Fibroblast of skin of left quadriceps (primary cell): ENCODE results near the gene SAMD11.
"Not testable (repeated sequence)": the region's sequence is repeated elsewhere in the genome, so short reads cannot be mapped to it uniquely, and the experiment has no call there.

Experiments used
- DNase-seq, 2 experiments: peaks; one replicate each; pipeline ENCODE4 v3.0.0-alpha.2; 2013; ENCODE audit warnings: low read depth in 2 of 2

Gene SAMD11

DNA sequence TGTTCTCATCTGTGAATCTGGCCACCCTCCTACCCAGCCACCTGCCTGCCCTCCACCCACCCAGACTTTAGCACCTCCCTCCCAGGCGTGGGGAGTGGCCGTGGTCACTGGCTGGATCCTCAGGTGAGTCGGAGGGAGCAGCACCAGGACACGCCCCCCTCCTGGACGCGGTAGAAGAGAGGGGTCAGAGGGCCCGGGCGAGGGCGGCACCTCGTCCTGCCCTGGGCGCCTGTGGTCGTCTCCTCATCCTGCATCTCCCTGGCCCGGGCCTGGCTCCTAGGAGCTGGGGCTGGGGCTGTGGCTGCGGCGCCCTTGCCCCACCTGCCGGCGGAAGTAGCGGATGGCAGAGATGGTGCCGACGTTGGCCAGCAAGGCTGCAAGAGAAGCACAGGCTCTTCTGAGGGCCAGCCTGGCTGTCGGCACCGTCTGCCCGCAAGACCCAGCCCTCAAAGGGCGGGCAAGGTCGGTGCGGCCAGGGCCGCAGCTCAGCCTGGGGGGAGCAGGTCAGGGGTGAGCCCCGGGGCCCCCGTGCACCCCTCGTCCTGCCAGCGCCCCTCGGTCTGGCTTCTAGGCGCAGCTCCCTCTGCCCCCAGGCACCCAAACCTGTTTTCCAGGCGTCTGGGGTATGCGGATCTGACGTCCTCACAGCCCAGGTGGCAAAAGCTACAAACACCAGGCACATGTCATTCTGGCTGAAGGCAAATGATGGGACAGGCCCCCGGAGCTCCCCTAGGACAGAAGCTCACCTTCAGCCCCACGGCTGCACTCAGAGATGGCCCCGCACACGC is 52.4 kb downstream of the SAMD11 start:
- no peak for DNase-seq

- DNase-seq, result not testable (repeated sequence)
Observed at GRCh38 chr1:976791-977190, 53.1 kb downstream of the SAMD11 start.

DNA sequence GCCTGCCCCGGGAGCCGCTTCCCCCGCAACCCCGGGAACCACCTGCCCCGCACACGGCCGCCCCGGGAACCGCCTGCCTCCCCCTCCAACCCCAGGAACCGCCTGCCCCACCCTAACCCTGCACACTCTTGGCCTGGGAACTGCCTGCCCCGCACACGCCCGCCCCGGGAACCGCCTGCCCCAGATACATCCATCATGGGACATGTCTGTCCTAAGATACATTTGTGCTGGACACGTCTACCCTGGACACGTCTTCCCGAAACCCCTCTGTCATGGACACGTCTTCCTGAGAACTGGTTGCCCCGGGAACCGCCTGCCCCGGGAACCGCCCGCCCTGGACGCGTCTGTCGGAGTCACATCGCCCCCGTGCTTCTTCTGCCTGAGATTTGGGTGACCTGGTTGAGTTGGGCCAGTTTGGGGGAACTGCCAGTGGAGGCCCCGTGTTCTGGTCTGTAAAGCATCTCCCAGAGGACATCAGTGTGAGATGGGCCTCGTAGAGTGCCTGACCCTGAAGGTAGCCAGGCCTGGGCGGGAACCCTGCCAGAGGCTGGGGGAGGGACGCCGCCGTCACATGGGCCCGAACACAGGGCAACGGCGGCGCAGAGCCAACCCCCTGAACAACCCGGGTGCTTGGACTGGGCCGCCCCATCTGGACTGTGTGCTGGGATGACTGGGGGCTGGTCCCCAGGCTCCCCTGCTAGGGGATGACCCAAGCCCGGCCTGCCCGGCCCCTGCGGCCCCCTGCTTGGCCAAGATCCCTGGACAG is 54.5 kb downstream of the SAMD11 start:
- DNase-seq, result no peak

DNA sequence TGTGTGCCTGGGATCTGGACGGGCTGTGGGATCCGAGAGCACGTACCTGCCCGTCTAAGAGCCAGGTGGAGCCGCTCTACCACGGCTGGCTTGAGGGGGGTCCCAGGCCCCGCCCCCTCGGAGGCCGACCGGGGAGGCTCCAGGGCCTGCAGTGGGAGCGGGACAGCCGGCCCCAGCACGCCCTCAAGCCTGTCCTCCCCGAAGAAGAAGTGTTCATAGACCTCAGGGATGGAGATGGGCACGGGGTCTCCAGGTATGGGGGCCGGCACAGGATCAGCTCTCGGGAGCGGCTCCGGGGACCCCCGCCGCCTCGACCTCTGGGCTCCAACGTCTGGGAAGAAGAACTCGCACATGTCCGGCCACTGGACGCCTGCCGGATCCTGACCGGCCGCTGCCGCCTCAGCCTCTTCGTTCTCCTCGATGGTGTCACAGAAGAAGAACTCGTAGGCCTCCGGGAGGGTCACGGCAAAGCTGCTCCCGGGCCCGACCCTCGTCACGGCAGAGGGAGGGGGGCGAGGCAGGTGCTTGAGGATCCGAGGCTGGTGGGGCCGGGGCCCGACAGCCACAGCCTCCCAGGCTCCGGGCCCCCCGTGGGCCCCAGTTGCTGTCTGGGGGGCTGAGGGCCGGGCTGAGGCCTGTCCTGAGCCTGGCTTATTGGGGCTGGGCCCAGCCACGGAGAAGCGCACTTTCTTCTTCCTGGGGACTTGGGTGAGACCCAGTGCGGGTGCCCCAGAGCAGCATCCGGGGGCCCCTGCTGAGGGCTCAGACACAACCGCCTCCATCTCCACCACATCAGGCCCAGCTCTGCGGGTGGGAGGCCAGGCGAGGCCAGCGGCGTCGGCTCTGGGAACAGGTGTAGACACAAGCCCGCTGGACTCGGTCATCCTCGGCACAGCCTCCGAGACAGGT is 55.4 kb downstream of the SAMD11 start:
- DNase-seq, result no peak

DNA sequence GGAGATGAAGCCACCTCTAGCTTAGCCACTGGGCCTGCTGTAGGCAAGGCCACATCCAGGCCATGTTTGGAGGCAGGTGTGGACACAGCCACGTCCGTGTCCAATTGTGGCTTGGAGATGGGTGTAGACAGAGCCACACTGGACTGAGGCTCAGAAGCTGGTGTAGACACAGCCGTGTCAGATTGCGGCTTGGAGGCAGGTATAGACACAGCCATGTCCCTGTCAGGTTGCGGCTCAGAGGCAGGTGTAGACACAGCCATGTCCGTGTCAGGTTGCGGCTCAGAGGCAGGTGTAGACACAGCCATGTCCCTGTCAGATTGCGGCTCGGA is 56.0 kb downstream of the SAMD11 start:
- no peak for DNase-seq

DNA sequence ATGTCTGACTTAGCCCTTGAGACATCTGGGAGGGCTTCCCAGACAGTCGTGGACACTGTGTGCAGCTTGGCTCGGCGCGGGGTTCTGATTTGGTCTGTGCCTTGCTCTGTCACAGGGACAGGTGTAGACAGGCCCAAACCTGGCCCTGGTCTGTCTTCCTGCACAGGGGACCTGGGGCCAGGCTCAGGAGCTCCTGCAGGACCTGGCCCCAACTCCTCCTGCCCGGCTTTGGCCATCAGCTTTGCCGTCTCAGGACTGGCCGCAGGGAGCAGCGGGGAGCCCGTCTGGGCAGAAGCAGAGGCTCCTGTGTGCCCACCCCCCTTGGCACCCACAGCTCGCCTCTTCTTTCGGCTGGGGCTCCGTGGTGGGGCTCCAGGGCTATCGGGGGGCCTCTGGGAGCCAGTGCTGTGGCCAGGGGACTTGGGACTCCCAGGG is 56.4 kb downstream of the SAMD11 start:
- no peak for DNase-seq

- no peak for DNase-seq
Observed at GRCh38 chr1:980602-981395, 57.1 kb downstream of the SAMD11 start.

DNA sequence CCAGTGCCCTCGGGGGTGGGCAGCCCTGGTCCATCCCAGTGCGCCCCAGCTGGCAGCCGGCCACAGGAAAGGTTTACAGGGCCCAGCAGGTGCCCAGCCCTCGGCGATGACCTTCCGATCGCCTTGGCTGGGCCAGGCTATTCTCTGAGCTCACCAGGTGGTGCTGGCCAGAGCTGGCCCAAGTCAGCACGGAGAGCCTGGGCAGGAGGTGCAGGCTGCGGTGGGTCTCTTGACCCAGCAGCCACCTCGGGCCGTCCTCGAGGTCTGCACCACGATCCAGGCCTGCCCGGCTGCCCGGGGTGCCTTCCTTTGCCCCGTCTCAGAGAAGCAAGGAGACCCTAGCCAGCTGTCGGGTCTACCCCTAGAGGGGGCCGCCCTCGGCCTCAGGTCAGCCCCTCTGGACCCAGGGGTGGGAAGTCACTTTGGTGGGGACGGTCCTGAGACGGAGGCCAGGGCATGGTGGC is 57.8 kb downstream of the SAMD11 start:
- DNase-seq, result no peak

DNA sequence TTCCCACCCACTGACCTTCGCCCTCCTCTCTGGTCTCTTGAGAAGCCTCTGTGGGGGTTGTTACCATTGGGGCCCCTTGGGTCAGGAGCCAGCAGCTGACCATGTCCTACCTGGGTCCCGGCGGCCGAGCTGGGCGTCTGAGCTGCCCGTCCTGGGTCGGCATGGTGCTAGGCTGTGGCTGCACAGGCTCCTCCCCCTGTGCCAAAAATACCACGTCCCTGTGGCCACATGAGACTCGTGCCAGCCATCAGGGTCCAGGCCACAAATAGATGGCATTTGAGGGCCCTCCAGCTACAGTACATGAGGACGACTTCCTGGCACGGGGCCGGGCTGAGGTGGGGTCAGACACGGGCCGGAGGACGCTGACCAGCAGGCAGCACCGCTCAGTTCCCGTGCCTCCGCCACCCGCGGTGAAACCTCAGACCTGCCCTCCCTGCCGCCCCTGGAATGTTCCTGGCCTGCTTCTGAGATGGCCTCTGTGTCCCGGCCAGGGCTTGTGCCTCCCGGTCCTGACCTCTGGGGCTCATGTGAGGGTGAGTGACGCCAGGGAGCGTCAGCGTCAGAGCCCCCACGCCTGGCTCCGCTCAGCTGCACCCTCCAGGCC is 58.3 kb downstream of the SAMD11 start, which contains the start of gene PERM1:
PERM1 (minus strand) TSS at position 139 of the 604 bp plus-strand sequence. CDS start 1,064 bp downstream, outside the sequence.
- no peak for DNase-seq

- no peak for DNase-seq
Observed at GRCh38 chr1:982765-983436, 59.2 kb downstream of the SAMD11 start.

DNA sequence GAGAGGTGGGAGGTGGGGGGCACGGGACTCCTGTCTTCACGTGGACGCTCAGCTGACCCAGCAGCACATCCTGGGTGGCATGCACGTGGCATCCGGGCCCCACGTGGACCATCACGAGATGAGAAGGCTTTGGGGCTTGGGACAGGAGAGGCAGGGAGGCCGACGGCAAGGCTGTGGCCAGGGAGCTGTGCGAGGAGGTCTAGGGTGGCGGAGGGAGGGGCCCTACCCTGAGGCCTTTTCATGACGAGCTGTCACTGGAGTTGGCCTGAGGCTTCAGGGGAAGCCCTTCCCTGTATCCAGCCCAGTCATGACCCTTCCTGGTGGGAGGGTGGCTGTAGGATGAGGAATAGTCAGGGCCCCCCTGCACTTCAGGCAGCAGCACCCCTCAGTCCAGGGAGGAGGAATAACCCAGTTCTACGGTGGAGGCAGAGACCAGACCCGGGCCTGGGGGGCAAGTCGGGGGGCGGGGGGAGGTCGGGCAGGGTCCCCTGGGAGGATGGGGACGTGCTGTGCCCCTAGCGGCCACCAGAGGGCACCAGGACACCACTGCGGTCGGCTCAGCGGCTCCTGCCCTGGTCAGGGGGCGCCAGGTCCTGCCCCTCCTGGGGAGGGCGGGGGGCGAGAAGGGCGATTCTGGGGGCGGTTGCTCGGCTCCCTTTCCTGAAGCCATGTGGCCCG is 60.2 kb downstream of the SAMD11 start:
- DNase-seq, result no peak

- DNase-seq, result no peak
Observed at GRCh38 chr1:984476-984814, 60.7 kb downstream of the SAMD11 start.

DNA sequence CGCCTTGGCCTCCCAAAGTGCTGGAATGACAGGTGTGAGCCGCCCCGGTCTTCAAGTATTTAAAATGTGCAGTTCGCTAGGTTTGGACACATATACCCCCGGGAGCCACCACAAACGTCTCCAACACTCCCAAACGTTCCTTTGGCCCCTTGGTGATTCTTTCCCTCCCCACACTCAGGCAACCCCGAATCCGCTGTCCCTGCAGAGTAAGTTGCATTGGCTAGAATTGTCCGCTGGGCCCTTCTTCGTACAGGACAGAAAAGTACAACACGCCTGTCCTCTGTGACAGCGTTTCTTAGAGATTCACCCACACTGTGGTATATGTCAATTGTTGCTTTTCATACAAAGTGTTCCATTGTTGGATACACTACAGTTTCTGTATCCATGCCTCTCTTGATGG is 61.4 kb downstream of the SAMD11 start:
- no peak for DNase-seq

DNA sequence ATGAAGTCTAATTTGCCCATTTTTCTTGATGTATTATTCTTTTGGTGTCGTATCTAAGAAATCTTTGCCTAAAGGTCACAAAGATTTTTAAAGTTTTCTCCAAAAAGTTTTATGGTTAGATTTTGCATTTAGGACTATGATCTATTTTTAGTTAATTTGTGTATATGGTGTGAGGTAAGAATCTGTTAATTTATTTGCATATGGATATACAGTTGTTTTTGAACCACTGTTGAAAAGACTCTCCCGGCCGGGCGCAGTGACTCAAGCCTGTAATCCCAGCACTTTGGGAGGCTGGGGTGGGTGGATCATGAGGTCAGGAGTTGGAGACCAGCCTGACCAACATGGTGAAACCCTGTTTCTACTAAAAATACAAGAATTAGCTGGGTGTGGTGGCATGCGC is 64.3 kb downstream of the SAMD11 start:
- not testable (repeated sequence) for DNase-seq

- DNase-seq, result not testable (repeated sequence)
Observed at GRCh38 chr1:991275-991674, 67.6 kb downstream of the SAMD11 start.

DNA sequence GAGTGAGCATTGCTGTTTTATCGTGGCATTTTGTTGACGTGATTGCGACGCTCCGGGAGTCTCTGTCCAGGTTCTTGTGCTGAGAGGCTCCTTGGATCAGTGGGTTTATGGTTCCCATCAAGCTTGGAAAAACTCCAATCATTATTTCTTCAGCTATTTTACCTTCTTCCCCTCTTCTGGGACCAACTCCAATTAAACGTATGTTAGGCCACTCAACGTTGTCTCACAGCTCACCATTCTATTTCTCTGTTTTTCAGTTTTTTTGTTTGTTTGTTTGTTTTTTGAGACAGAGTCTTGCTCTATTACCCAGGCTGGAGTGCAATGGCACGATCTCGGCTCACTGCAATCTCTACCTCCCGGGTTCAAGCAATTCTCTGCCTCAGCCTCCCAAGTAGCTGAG is 68.2 kb downstream of the SAMD11 start:
- no peak for DNase-seq

DNA sequence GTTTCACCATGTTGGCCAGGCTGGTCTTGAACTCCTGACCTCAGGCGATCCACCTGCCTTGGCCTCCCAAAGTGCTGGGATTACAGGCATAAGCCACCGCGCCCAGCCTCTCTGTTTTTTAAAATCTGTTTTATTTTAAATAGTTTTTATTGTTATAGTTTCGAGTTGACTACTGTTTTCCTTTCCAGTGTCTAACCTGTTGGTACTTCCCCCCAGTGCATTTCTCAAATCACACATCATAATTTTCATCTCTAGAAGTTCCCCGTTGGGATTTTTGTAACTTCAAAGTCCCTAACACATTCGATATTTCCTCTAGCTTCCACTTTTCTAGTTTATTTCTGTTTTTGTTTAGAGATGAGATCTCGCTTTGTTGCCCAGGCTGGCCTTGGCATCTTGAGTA is 68.6 kb downstream of the SAMD11 start:
- no peak for DNase-seq

- DNase-seq, result no peak
Observed at GRCh38 chr1:993379-993995, 69.8 kb downstream of the SAMD11 start.
